Gastrocnemius medialis (tissue), 4 donors: ENCODE data around the gene LHFPL4.

Experiments
- CTCF ChIP-seq, 5 experiments: fragments of 450-650 bp in 3 of 5; fragments of 200-600 bp in 2 of 5; sonication (generic) in 2 of 5; IDR thresholded peaks in 4 of 5; conservative IDR thresholded peaks in 1 of 5; 1 replicate in 4 of 5; 2 replicates in 1 of 5; pipeline ENCODE4 v1.5.1; 2016 to 2019; ENCODE audit warnings: antibody characterized with exemption in 5 of 5, mild to moderate bottlenecking in 3 of 5, moderate library complexity in 3 of 5
- POLR2A ChIP-seq, 2 donors: fragments of 450-650 bp; IDR thresholded peaks; one replicate each; pipeline ENCODE4 v1.6.1; 2017; ENCODE audit warnings: antibody characterized with exemption in 2 of 2, mild to moderate bottlenecking in 2 of 2, moderate library complexity in 2 of 2

GRCh38 chr3:9590282-9590791 lies 36.7 kb upstream of the LHFPL4 start:
- no peak for TF ChIP-seq POLR2A (IDR thresholded peaks at IDR 0.05)
- no peak for TF ChIP-seq CTCF (IDR thresholded peaks at IDR 0.05 in 4 of 5, conservative IDR thresholded peaks at IDR 0.05 in 1 of 5)
